PFSK-1 (cell line): ENCODE results near the gene EFCAB11.

Source experiments
- POLR2AphosphoS5 ChIP-seq: IDR thresholded peaks from 2 replicates; pipeline ENCODE4 v1.6.1; 2012; ENCODE audit warnings: low read depth, mild to moderate bottlenecking, control low read depth, low read length, moderate library complexity
- TF ChIP-seq, protein P1 (sequence below), 2 experiments: IDR thresholded peaks; 2 replicates each; pipeline versions ENCODE4 v1.6.1 to v1.8.0; 2011 to 2012; ENCODE audit warnings: low read depth in 2 of 2, low read length in 2 of 2, control low read depth in 1 of 2, inconsistent platforms in 1 of 2, mild to moderate bottlenecking in 1 of 2, moderate library complexity in 1 of 2; ENCODE audit not compliant: insufficient read depth in 1 of 2

DNA sequence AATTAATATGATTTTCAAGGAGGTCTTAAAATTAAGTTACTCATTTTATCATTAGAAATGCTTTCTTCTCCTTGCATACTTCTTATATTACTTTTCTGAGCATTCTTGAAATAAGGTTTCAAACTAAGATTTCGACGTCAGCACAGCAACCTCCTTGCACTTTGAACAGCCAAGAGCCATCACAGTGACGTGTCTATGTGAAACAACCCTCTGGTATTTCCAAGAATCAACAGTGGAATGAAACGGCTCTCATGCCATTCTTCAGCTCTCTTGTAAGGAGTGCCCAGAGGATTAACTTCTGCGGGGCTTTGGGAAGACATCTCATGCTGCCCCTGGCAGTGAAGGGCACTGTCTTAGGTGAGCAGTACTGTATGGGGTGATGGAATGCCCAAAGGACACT lies 109.2 kb downstream of the EFCAB11 start:
- TF ChIP-seq, protein P1, sequence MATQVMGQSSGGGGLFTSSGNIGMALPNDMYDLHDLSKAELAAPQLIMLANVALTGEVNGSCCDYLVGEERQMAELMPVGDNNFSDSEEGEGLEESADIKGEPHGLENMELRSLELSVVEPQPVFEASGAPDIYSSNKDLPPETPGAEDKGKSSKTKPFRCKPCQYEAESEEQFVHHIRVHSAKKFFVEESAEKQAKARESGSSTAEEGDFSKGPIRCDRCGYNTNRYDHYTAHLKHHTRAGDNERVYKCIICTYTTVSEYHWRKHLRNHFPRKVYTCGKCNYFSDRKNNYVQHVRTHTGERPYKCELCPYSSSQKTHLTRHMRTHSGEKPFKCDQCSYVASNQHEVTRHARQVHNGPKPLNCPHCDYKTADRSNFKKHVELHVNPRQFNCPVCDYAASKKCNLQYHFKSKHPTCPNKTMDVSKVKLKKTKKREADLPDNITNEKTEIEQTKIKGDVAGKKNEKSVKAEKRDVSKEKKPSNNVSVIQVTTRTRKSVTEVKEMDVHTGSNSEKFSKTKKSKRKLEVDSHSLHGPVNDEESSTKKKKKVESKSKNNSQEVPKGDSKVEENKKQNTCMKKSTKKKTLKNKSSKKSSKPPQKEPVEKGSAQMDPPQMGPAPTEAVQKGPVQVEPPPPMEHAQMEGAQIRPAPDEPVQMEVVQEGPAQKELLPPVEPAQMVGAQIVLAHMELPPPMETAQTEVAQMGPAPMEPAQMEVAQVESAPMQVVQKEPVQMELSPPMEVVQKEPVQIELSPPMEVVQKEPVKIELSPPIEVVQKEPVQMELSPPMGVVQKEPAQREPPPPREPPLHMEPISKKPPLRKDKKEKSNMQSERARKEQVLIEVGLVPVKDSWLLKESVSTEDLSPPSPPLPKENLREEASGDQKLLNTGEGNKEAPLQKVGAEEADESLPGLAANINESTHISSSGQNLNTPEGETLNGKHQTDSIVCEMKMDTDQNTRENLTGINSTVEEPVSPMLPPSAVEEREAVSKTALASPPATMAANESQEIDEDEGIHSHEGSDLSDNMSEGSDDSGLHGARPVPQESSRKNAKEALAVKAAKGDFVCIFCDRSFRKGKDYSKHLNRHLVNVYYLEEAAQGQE (IDR thresholded peaks at IDR 0.05; ENCODE audit: insufficient read depth in 1 of 2, low read depth in 2 of 2, low read length in 2 of 2): no peak
- no peak for TF ChIP-seq POLR2AphosphoS5
